HepG2 (cell line): ENCODE results near the gene MRGPRF. TPM values are rescaled to one million over a fixed set of nuclear protein-coding genes. Genes with fewer than 3 reads are reported as not detected.
A peak's percentile ranks its signal among the peaks of the same experiment; 100 is the strongest.

ENCODE experiments used
- ATAC-seq: fragments of 200-7000 bp; cut with Tn5 transposase; 3 replicates; pipeline ENCODE4 v1.9.1; 2020; ENCODE audit warnings: mild to moderate bottlenecking, moderate library complexity
- BruUV-seq: library from RNA; stranded (reverse); fragments of 400-500 nt; replicated peaks from 2 replicates; lab custom pipeline; 2021; lab: Mats Ljungman, UMichigan
- CTCF ChIA-PET: fragments of 300-600 bp; formaldehyde crosslinking; extraction: SDS; loops from one replicate; lab custom pipeline; 2021; ENCODE audit warnings: low total read pairs, inconsistent platforms, low intra/inter-chr PET ratio; lab: Yijun Ruan, JAX
- POLR2A ChIA-PET: fragments of 350-600 bp; sonication (Branson Sonifier 250); formaldehyde crosslinking; loops from one replicate; lab custom pipeline; 2020; ENCODE audit warnings: antibody characterized with exemption, inconsistent platforms; lab: Yijun Ruan, JAX
- DNase-seq: peaks from one replicate; pipeline ENCODE4 v3.0.0-alpha.2; 2015; ENCODE audit warnings: low spot score
- FAIRE-seq: peaks from 3 replicates; lab custom pipeline; 2011; peaks lifted over from hg19 to GRCh38; lab: Jason Lieb, UNC
- H2AFZ ChIP-seq: one replicate; pipeline ENCODE4 v1.6.1; 2011; ENCODE audit warnings: low read length, inconsistent platforms
- H3K27ac ChIP-seq: fragments of 300-600 bp; 3 replicates; pipeline ENCODE4 v1.8.0; 2011; ENCODE audit warnings: mixed run types, mild to moderate bottlenecking, mixed read lengths, low read length, inconsistent platforms; ENCODE audit not compliant: insufficient read depth; ENCODE audit errors: extremely low read length
- H3K27me3 ChIP-seq, 2 experiments: fragments of 200-600 bp in 1 of 2; 2 replicates in 1 of 2; 3 replicates in 1 of 2; pipeline versions ENCODE4 v1.6.0 to v1.8.0; 2011; ENCODE audit warnings: low read length in 2 of 2, mild to moderate bottlenecking in 2 of 2, moderate library complexity in 2 of 2, inconsistent platforms in 1 of 2; ENCODE audit not compliant: insufficient read depth in 2 of 2, control insufficient read depth in 1 of 2
- H3K36me3 ChIP-seq, 2 experiments: fragments of 200-600 bp in 1 of 2; replicated peaks in 1 of 2; 2 replicates in 1 of 2; 3 replicates in 1 of 2; pipeline versions ENCODE4 v1.5.1 to v1.8.0; 2011; ENCODE audit warnings: low read length in 2 of 2, inconsistent platforms in 1 of 2; ENCODE audit not compliant: insufficient read depth in 2 of 2, control insufficient read depth in 1 of 2
- H3K4me1 ChIP-seq: 2 replicates; pipeline ENCODE4 v1.5.1; 2012; ENCODE audit warnings: low read length, inconsistent platforms; ENCODE audit not compliant: insufficient read depth
- H3K4me2 ChIP-seq: 2 replicates; pipeline ENCODE4 v1.6.0; 2011; ENCODE audit warnings: low read depth, low read length, inconsistent platforms
- H3K4me3 ChIP-seq, 3 experiments: fragments of 200-600 bp in 1 of 3; sonication (generic), shearing (Covaris generic) in 1 of 3; replicated peaks in 1 of 3; 2 replicates each; pipeline ENCODE4 v1.5.1; 2011 to 2016; ENCODE audit warnings: low read length in 3 of 3, inconsistent platforms in 2 of 3, low read depth in 2 of 3, mild to moderate bottlenecking in 2 of 3, control low read depth in 1 of 3, mixed read lengths in 1 of 3; ENCODE audit not compliant: insufficient read depth in 1 of 3
- H3K79me2 ChIP-seq: one replicate; pipeline ENCODE4 v1.6.1; 2011; ENCODE audit warnings: low read length, inconsistent platforms; ENCODE audit not compliant: insufficient read depth
- H3K9ac ChIP-seq: 2 replicates; pipeline ENCODE4 v1.6.0; 2011; ENCODE audit warnings: mild to moderate bottlenecking, low read depth, low read length, inconsistent platforms; ENCODE audit not compliant: insufficient read depth
- H3K9me3 ChIP-seq: 2 replicates; pipeline ENCODE4 v1.5.1; 2012; ENCODE audit warnings: mild to moderate bottlenecking, low read length
- H4K20me1 ChIP-seq: 2 replicates; pipeline ENCODE4 v1.6.0; 2011; ENCODE audit warnings: inconsistent platforms, mild to moderate bottlenecking, low read length, moderate library complexity; ENCODE audit not compliant: insufficient read depth
- CHD2 ChIP-seq: IDR thresholded peaks from 2 replicates; pipeline ENCODE4 v1.6.1; 2011; ENCODE audit warnings: low read depth, low read length, improper control_type of control experiment
- GATAD1 ChIP-seq: IDR thresholded peaks from 2 replicates; pipeline ENCODE4 v1.6.1; 2016; ENCODE audit warnings: missing genetic modification reagents, missing compliant biosample characterization
- HNF1A ChIP-seq, 2 experiments: sonication (generic) in 1 of 2; formaldehyde crosslinking in 1 of 2; IDR thresholded peaks; 2 replicates each; pipeline versions ENCODE4 v1.4.0 to v1.6.1; 2016 to 2020; ENCODE audit warnings: borderline replicate concordance in 1 of 2, low read depth in 1 of 2, mild to moderate bottlenecking in 1 of 2, missing genetic modification reagents in 1 of 2
- LCORL ChIP-seq, 2 experiments: fragments of 450-650 bp in 1 of 2; sonication (generic) in 1 of 2; formaldehyde crosslinking in 1 of 2; IDR thresholded peaks; 2 replicates each; pipeline versions ENCODE4 v1.5.0 to v1.6.1; 2017 to 2020; ENCODE audit warnings: antibody characterized with exemption in 1 of 2, missing genetic modification reagents in 1 of 2
- YY1 ChIP-seq: IDR thresholded peaks from 2 replicates; pipeline ENCODE4 v1.6.1; 2011; ENCODE audit warnings: low read length, low read depth, moderate library complexity, mild to moderate bottlenecking; ENCODE audit not compliant: insufficient read depth, insufficient replicate concordance
- WGBS: methylation state at CpG from one replicate; pipeline ENCODE4 v1.1.6; 2017; ENCODE audit warnings: low lambda C conversion rate; 5-methylcytosine and 5-hydroxymethylcytosine counted together
- in situ Hi-C: cut with HindIII; loops from 2 replicates; pipeline ENCODE4 v1.10.0; 2017; ENCODE audit warnings: low pct_unique_long_range_greater_than_20kb; ENCODE audit not compliant: extremely low pct_ligation_motif_present
- intact Hi-C: fragments of 100-400 bp; cut with micrococcal nuclease; formaldehyde crosslinking; loops from one replicate; pipeline ENCODE4 v1.10.0; 2022; ENCODE audit not compliant: unreplicated experiment
- polyA plus RNA-seq, 8 experiments: library from polyadenylated mRNA; depleted of rRNA in 3 of 8; stranded (reverse) in 7 of 8; unstranded in 1 of 8; fragments of >200 nt; fragmentation: Illumina TruSeq in 4 of 8; extraction: Trizol in 4 of 8; gene quantifications; 2 replicates each; pipeline versions ENCODE4 v1.2.1 to v1.2.3, GENCODE V29; 2011 to 2016; ENCODE audit warnings: low read depth in 4 of 8, missing spikeins in 1 of 8, mixed read lengths in 1 of 8; ENCODE audit not compliant: insufficient read depth in 1 of 8
- total RNA-seq, 5 experiments: library from RNA; depleted of rRNA; stranded (reverse); fragments of >200 nt; fragmentation: Illumina TruSeq; extraction: Trizol; gene quantifications; 2 replicates each; pipeline ENCODE4 v1.2.3, GENCODE V29; 2016; ENCODE audit warnings: low read depth in 1 of 5
- TF ChIP-seq, protein P1 (sequence below): sonication (generic); formaldehyde crosslinking; IDR thresholded peaks from 2 replicates; pipeline ENCODE4 v1.5.1; 2020; ENCODE audit warnings: missing genetic modification reagents, mild to moderate bottlenecking, borderline replicate concordance

MRGPRF gene
- total and polyA plus RNA-seq, 2 of the 13 experiments (the other 11 are each of a cell fraction or from before 2014, with no cell fraction given): not detected

DNA sequence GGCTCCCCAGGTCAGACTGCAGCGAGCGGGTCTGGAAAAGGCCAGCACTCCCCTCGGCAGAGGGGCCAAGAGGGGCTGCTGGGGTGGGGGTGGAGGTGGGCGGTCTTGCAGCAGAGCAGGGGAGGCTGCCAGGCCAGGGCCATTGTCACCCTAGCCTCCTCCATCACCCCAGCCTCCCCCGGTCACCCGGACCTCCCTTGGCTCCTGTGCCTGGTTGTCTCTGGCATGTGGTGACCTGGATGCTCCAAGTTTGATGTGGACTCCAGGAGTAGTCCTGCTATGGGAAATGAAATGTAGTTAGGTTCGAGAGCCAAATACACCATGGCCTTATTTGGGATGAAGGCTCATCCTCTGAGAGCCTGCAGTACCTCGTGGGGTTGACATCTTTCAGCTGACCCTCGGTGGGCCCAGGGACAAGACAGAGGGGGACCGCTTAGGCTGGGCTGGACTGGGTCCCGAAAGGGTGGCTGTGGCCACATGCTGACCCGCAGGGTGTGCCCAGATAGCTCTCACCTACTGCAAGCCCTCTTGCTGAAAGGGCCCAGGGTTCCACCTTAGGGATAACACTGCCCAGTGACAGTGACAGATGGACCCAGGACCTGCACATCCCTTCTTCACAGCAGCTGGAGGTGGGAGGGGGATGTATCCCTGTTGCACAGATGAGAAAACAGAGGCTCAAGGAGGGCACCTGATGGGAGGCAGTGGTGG is 56.3 kb downstream of the MRGPRF start:
- Histone ChIP-seq H3K9ac (no peak overlapping the region), H3K4me2 (no peak overlapping the region), H3K4me3 (no peak overlapping the region), H3K9me3 (no peaks in the 10 kb centered on the region), H3K36me3 (no peaks in the 10 kb centered on the region), H4K20me1 (no peaks in the 10 kb centered on the region), H3K79me2 (no peaks in the 10 kb centered on the region), H3K27me3 (peaks cover 2 to 11% of the 10 kb centered on the region in 2 experiments; a peak in 4 of 5 replicates), H3K27ac (no peak overlapping the region), H2AFZ (no peak overlapping the region), H3K4me1 (no peaks in the 10 kb centered on the region)
- DNase-seq: no peak
- ATAC-seq: peak; percentile 11; the same call in 2 of the 3 replicates
- BruUV-seq: no TSS peak
- ChIA-PET CTCF (no interaction called here), POLR2A (no interaction called here)
- no peak for FAIRE-seq
- no peak for TF ChIP-seq LCORL (IDR thresholded peaks at IDR 0.05)
- TF ChIP-seq LCORL (CRISPR knock-in tag; IDR thresholded peaks at IDR 0.05): no peak
- TF ChIP-seq, protein P1, sequence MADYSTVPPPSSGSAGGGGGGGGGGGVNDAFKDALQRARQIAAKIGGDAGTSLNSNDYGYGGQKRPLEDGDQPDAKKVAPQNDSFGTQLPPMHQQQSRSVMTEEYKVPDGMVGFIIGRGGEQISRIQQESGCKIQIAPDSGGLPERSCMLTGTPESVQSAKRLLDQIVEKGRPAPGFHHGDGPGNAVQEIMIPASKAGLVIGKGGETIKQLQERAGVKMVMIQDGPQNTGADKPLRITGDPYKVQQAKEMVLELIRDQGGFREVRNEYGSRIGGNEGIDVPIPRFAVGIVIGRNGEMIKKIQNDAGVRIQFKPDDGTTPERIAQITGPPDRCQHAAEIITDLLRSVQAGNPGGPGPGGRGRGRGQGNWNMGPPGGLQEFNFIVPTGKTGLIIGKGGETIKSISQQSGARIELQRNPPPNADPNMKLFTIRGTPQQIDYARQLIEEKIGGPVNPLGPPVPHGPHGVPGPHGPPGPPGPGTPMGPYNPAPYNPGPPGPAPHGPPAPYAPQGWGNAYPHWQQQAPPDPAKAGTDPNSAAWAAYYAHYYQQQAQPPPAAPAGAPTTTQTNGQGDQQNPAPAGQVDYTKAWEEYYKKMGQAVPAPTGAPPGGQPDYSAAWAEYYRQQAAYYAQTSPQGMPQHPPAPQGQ (CRISPR knock-in tag): no peak
- intact Hi-C loops: no loop called here
- in situ Hi-C loops: no loop called here
- 71% methylated on average over 4 of the region's 12 CpGs for WGBS

GRCh38 chr11:68956142-68956541 is 56.9 kb downstream of the MRGPRF start:
- Histone ChIP-seq H3K27ac (no peak overlapping the region), H3K9ac (no peak overlapping the region), H3K4me2 (no peak overlapping the region), H3K4me1 (no peaks in the 10 kb centered on the region), H3K4me3 (no peak overlapping the region), H3K36me3 (no peaks in the 10 kb centered on the region), H4K20me1 (no peaks in the 10 kb centered on the region), H3K79me2 (no peaks in the 10 kb centered on the region), H3K27me3 (peaks cover 2 to 13% of the 10 kb centered on the region in 2 experiments; a peak in 4 of 5 replicates), H2AFZ (no peak overlapping the region), H3K9me3 (no peaks in the 10 kb centered on the region)
- FAIRE-seq: no peak
- DNase-seq: no peak
- POLR2A ChIA-PET: no interaction called here
- CTCF ChIA-PET: no interaction called here
- BruUV-seq: no TSS peak
- intact Hi-C loops (no loop called here), in situ Hi-C loops (no loop called here)
- 7% methylated on average over 6 of the region's 12 CpGs for WGBS
- ATAC-seq: peak; percentile 70
- TF ChIP-seq CHD2: no peak
- no peak for TF ChIP-seq GATAD1 (CRISPR knock-in tag)
- no peak for TF ChIP-seq YY1
- TF ChIP-seq HNF1A (IDR thresholded peaks at IDR 0.05; ENCODE audit: low read depth): no peak
- no peak for TF ChIP-seq HNF1A (CRISPR knock-in tag; IDR thresholded peaks at IDR 0.05; ENCODE audit: borderline replicate concordance)
